HepG2 (cell line): ENCODE results near the gene MTHFD2L. TPM values are rescaled to one million over a fixed set of nuclear protein-coding genes. Genes with fewer than 3 reads are reported as not detected.

Experiments used
- FOXP1 ChIP-seq, 2 experiments: fragments of 450-650 bp in 1 of 2; IDR thresholded peaks; 2 replicates each; pipeline ENCODE4 v1.6.1; 2017 to 2018; ENCODE audit warnings: antibody characterized with exemption in 1 of 2
- GRHL1 ChIP-seq: sonication (generic); formaldehyde crosslinking; conservative IDR thresholded peaks from 2 replicates; pipeline ENCODE4 v1.8.0; 2022; ENCODE audit warnings: missing genetic modification reagents
- MYNN ChIP-seq: sonication (generic); formaldehyde crosslinking; IDR thresholded peaks from 2 replicates; pipeline ENCODE4 v1.4.0; 2020; ENCODE audit warnings: mild to moderate bottlenecking, low read depth, missing genetic modification reagents
- NFKB2 ChIP-seq: sonication (generic); formaldehyde crosslinking; IDR thresholded peaks from 2 replicates; pipeline ENCODE4 v1.4.0; 2020; ENCODE audit warnings: missing genetic modification reagents, borderline replicate concordance
- PATZ1 ChIP-seq: sonication (generic); formaldehyde crosslinking; IDR thresholded peaks from 2 replicates; pipeline ENCODE4 v1.4.0; 2020; ENCODE audit warnings: missing genetic modification reagents
- PLRG1 ChIP-seq: fragments of 450-650 bp; conservative IDR thresholded peaks from 2 replicates; pipeline ENCODE4 v1.6.1; 2016
- RXRA ChIP-seq: sonication (generic); formaldehyde crosslinking; IDR thresholded peaks from 2 replicates; pipeline ENCODE4 v1.5.1; 2020; ENCODE audit warnings: missing genetic modification reagents
- SALL1 ChIP-seq: sonication (generic); formaldehyde crosslinking; IDR thresholded peaks from 2 replicates; pipeline ENCODE4 v1.8.0; 2022; ENCODE audit warnings: mild to moderate bottlenecking, missing genetic modification reagents
- SMAD1 ChIP-seq: sonication (generic); formaldehyde crosslinking; IDR thresholded peaks from 2 replicates; pipeline ENCODE4 v1.4.0; 2020; ENCODE audit warnings: missing genetic modification reagents, low read depth, mild to moderate bottlenecking, borderline replicate concordance
- TFDP2 ChIP-seq: sonication (generic); formaldehyde crosslinking; IDR thresholded peaks from 2 replicates; pipeline ENCODE4 v1.4.0; 2020; ENCODE audit warnings: missing genetic modification reagents
- ZHX1 ChIP-seq: sonication (generic); formaldehyde crosslinking; IDR thresholded peaks from 2 replicates; pipeline ENCODE4 v1.8.1; 2022; ENCODE audit warnings: low read depth, mild to moderate bottlenecking, missing genetic modification reagents
- ZMYM4 ChIP-seq: sonication (generic); formaldehyde crosslinking; IDR thresholded peaks from 2 replicates; pipeline ENCODE4 v1.8.1; 2023; ENCODE audit warnings: mild to moderate bottlenecking, missing genetic modification reagents
- ZNF597 ChIP-seq: sonication (generic); formaldehyde crosslinking; IDR thresholded peaks from 2 replicates; pipeline ENCODE4 v1.5.0; 2020; ENCODE audit warnings: missing genetic modification reagents
- ZNF619 ChIP-seq: sonication (generic); formaldehyde crosslinking; IDR thresholded peaks from 2 replicates; pipeline ENCODE4 v1.4.0; 2020; ENCODE audit warnings: mild to moderate bottlenecking, missing genetic modification reagents
- ZNF672 ChIP-seq: sonication (generic); formaldehyde crosslinking; IDR thresholded peaks from 2 replicates; pipeline ENCODE4 v1.8.1; 2022; ENCODE audit warnings: missing genetic modification reagents
- ZNF737 ChIP-seq: sonication (generic); formaldehyde crosslinking; IDR thresholded peaks from 2 replicates; pipeline ENCODE4 v1.5.0; 2020; ENCODE audit warnings: missing genetic modification reagents, mild to moderate bottlenecking, borderline replicate concordance
- ZNF776 ChIP-seq: sonication (generic); formaldehyde crosslinking; IDR thresholded peaks from 2 replicates; pipeline ENCODE4 v1.4.0; 2020; ENCODE audit warnings: mild to moderate bottlenecking, missing genetic modification reagents
- polyA plus RNA-seq, 8 experiments: library from polyadenylated mRNA; depleted of rRNA in 3 of 8; stranded (reverse) in 7 of 8; unstranded in 1 of 8; fragments of >200 nt; fragmentation: Illumina TruSeq in 4 of 8; extraction: Trizol in 4 of 8; gene quantifications; 2 replicates each; pipeline versions ENCODE4 v1.2.1 to v1.2.3, GENCODE V29; 2011 to 2016; ENCODE audit warnings: low read depth in 4 of 8, missing spikeins in 1 of 8, mixed read lengths in 1 of 8; ENCODE audit not compliant: insufficient read depth in 1 of 8
- total RNA-seq, 5 experiments: library from RNA; depleted of rRNA; stranded (reverse); fragments of >200 nt; fragmentation: Illumina TruSeq; extraction: Trizol; gene quantifications; 2 replicates each; pipeline ENCODE4 v1.2.3, GENCODE V29; 2016; ENCODE audit warnings: low read depth in 1 of 5

MTHFD2L gene
- total and polyA plus RNA-seq, 2 of the 13 experiments (the other 11 are each of a cell fraction or from before 2014, with no cell fraction given) = 10.5 to 14.9 TPM

- TF ChIP-seq ZNF597 (CRISPR knock-in tag) (no peak), NFKB2 (CRISPR knock-in tag) (no peak), ZMYM4 (CRISPR knock-in tag) (0 out of 2 replicates have a peak, but pooled peaks have one; percentile 20), ZNF672 (CRISPR knock-in tag) (no peak), SMAD1 (CRISPR knock-in tag) (no peak), MYNN (CRISPR knock-in tag) (no peak), PLRG1 (no peak), PATZ1 (0 out of 2 replicates have a peak, but pooled peaks have one; percentile 15), GRHL1 (no peak), ZHX1 (no peak), ZNF619 (CRISPR knock-in tag) (no peak), TFDP2 (no peak), FOXP1 (IDR thresholded peaks at IDR 0.05) (peak; percentile 16; the same call in 1 of the 2 replicates), FOXP1 (CRISPR knock-in tag; IDR thresholded peaks at IDR 0.05) (peak; percentile 89), ZNF776 (CRISPR knock-in tag) (no peak), ZNF737 (no peak), RXRA (CRISPR knock-in tag) (no peak), SALL1 (peak; percentile 21; the same call in 1 of the 2 replicates)
Measured at GRCh38 chr4:74190919-74191397, 33.0 kb downstream of the MTHFD2L start (continued).
